Skin epidermis (tissue), 12 donors: ENCODE results near the gene ATP1A1.
A peak's percentile ranks its signal among the peaks of the same experiment; 100 is the strongest.

Experiments used
- H3K27ac ChIP-seq, 21 experiments: fragments of 200-600 bp; sonication (generic) in 11 of 21; one replicate each; pipeline ENCODE4 v1.5.0; 2020; ENCODE audit warnings: mild to moderate bottlenecking in 3 of 21, inconsistent platforms in 2 of 21, moderate library complexity in 2 of 21
- H3K4me3 ChIP-seq, 7 experiments: fragments of 200-600 bp; sonication (generic) in 2 of 7; one replicate each; pipeline ENCODE4 v1.5.0; 2020; ENCODE audit warnings: inconsistent platforms in 2 of 7, mild to moderate bottlenecking in 2 of 7, moderate library complexity in 1 of 7

The ATP1A1 gene

DNA sequence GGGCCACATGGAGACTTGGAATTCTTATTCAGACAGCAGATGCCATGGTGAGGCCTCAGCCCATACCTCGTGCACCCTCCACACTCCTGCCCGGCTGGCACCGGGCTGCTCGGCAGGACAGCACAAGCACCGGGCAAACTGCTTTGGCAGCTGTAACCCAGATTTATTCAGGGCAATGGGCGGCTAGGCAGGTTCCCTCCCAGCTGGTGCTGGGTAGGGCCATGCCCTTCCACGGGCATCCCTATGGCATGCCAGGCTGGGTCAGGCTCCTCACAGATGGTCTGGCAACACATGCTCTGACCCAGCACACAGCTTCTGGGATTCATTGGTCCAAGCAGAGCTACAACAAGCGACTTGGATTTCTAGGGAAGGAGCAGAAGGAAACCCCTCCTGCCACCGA lies 53.4 kb downstream of the ATP1A1 start:
- Histone ChIP-seq H3K27ac (no peak overlapping the region), H3K4me3 (no peak overlapping the region)

DNA sequence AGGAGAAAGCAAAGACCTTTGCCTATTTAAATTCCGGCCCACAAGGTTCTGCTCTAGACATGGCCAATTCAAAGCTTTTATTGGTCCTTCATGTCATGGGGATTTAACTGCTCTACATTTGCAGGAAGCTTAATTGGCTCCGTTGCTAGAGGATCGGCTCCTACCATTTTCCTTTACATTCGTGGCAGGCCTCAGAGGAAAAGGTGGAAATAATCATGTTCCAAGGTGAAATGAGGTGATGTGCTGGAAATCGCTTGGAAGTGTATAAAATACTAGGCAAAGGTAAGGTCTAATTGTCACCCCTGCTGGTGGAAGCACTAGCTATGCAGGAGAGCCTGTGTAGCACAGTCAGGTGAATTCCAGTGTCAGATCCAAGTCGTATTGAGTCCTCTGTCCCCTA lies 55.5 kb downstream of the ATP1A1 start:
- H3K27ac ChIP-seq, result no peak overlapping the region
- no peak overlapping the region for H3K4me3 ChIP-seq

DNA sequence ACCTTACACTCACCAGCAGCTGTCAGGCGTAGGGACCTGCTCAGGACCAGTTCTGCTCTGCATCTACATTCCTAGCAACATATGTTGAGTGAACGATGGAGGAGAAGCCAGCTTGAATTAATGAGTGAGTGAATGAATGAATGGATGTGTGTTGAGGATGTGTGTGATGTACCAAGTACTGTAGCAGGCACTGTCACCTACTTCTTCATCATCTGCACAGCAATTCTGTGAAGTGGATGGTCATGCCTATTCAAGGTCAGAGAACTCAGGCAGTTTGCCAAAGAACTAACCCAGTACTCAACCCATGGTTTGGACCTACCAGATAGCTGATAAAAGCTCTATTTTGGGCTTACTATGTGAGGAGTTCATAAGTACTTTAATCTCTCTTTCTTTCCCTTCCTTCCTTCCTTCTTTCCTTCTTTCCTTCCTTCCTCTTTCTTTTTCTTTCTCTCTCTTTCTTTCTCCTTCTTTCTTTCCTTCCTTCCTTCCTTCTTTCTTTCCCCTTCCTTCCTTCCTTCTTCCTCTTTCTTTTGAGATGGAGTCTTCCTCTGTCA lies 56.9 kb downstream of the ATP1A1 start:
- Histone ChIP-seq H3K27ac (no peak overlapping the region), H3K4me3 (no peak overlapping the region)

DNA sequence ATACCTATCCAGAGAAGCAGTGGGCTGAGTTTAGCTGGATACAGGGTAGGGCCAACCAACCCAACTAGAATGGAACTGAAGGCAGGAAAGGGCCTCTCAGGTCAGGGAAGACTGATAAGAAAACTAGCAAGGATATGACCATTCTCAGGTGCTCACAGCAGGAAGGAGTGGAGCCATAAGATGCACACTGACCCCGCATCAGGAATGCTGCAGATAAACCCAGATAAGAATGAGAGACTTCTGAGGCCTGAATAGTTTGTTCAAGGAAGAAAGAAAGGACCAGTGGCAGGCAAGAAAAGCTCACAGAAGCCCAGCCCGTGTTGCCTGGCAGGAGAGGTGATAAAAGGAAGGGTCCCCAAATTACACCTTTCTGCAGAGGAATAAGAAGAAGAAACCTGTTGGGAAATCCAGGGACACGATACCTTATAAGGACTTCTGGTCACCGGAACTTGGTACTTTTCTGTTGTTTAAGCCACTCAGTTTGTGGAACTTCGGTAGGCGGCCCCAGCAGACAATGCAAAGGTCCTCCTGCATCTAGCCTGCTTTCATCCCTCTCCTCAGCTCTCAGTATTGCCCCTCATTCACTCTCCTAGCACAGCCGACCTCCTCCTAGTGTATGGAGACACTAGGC lies 58.9 kb downstream of the ATP1A1 start:
- Histone ChIP-seq H3K4me3 (no peak overlapping the region), H3K27ac (peak overlapping the region in 1 of 21 experiments; percentile 47)

DNA sequence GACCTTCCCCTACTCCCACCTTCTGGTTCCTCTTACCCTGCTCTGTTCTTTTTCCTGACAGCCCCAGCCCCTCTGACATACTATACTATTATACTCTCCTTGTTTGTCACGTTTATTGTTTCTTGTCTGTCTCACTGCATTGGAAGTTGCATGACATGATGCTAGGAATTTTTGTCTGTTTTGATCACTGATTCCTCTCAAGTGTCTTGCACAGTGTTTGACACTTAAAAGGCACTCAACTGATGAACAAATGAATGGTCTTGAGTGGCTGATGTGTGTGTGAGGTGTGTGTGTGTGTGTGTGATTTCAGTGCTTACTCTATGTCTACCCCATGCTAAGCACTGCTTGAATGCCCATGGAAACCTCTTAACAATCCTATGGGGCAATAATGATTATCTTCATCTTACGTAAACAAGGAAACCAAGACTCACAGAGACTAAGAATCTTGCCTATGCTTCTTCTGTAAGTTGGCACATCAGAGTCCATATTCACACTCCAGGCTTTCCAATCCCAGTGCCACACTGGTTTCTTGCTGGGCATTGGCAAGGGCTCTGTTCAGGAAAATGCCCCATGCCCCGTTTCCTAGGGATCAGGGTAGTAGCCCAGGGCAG lies 59.7 kb downstream of the ATP1A1 start:
- Histone ChIP-seq H3K4me3 (no peak overlapping the region), H3K27ac (peak overlapping the region in 5 of 21 experiments; percentile 1 to 47 (median 14))

DNA sequence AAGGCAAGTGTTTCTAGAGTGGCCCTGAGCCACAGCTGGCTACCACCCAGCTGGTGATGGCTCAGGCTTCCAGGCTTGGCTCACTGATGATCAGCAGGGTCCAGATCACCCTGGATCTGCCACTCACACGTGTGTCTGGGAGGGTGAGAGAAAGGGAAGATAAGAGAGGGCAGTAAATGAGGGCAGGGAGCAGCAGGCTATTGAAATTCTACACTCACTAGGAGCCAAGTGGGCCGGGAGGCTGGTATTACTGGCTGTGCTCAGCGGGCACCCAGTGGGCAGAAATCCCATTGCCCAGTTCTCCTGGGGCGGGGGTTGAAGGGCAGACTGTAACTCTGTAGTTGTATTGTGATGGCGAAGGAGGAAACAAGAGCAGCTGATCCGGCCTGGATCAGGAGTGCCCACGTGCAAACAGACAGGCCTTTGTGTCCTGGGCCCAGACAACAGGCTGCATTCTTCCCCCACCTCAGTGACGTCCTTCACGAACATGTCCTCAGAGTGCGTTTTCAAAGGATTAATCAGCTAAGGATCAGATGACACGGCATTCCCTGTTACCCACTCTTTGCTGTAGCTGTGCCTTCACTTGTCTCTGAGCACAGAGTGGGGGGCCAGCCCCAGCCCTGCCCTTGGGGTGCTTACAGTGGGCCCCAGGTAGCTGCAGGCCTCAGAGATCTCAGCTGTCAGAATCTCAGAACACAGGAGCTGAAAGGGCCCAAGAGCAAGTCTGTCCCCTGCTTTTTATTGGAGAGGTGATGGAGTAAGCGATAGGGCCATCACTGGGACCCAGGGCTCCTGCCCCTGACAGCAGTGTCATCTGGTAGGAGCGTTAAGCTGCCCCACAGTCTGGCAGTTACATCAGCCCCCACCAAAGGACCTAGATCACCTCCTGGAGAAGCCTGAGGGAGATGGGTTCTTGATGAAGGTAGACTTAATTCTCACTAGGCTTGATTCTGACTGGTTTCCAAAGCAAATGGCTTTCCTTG lies 60.5 kb downstream of the ATP1A1 start:
- Histone ChIP-seq H3K4me3 (no peak overlapping the region), H3K27ac (peak overlapping the region in 7 of 21 experiments; percentile 1 to 73 (median 14))

DNA sequence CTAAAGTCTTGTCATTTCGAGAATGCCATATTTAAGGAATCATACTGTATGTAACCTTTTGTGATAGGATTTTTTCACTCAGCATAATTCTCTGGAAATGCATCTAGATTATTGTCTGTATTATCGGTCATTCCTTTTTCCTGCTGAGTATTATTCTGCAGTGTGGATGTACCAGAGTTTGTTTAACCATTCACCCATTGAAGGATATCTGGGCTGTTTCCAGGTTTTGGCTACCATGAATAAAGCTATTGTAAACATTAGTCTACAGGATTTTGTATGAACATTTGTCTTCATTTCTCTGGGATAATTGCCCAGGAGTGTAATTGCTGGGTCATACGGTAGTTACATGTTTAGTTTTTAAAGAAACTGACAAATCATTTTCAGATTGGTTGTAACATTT lies 61.8 kb downstream of the ATP1A1 start:
- peak overlapping the region in 1 of 21 experiments; percentile 57 for H3K27ac ChIP-seq
- H3K4me3 ChIP-seq, result no peak overlapping the region

DNA sequence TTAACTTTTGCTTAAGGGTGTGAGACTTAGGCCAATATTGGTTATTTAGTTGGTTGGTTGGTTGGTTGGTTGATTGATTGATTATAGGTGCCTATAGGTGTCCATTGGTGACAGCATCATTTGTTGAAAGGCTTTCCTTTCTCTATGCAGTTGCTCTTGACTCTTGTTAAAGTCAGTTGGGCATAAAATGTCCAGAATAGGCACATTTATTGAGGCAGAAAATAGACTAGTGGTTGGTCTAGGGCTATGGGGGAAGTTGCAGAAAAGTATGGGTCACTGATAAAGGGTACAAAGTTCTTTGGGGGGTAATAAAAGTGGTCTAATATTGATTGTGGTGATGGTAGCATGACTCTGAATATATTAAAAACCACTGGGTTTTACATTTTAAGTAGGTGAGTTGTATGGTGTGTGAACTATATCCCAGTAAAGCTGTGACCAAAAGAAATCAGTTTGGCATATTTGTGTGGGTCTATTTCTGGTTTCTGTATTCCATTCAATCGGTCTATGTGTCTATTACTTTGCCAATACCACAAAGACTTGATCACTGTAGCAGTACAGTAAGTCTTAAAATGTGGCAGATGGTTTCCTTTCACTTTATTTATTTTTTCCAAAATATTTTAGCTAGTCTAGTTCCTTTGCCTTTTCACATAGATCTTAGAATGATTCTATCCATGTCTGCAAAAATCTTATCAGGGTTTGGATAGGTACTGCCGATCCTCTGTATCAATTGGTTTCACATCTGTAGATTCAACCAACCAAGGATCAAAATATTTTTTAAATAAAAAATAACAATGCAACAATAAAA lies 63.0 kb downstream of the ATP1A1 start:
- H3K27ac ChIP-seq, result no peak overlapping the region
- no peak overlapping the region for H3K4me3 ChIP-seq

DNA sequence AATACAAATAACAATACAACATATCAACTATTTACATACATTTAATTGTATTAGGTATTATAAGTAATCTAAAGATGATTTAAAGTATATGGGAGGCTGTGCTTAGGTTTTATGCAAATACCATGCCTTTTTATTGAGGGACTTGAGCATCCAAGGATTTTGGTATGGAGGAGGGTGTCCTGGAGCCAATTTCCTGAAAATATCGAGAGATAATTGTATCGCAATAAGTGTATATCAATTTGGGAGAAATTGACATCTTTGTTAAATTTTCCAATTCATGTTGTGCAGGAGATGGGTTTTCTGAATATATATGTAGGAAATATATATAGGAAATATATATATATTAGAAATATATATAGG lies 63.5 kb downstream of the ATP1A1 start:
- H3K27ac ChIP-seq, result no peak overlapping the region
- no peak overlapping the region for H3K4me3 ChIP-seq

DNA sequence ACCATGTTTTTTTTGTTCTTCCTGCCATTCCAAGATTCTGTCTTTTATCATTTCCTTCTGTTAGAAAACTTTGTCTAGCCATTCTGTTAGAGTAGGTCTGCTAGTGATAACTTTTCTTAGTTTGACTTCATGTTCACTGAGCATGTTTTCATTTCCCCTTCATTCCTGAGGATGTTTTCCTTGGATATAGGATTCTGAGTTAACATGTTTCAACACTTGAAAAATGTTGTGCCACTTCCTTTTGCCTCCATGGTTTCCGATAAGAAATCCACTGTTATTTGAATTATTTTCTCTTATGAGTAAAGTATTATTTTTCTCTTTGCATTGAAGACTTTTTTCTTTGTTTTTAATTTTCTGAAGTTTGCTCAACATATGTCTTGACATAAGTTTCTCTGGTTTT lies 66.7 kb downstream of the ATP1A1 start:
- Histone ChIP-seq H3K4me3 (no peak overlapping the region), H3K27ac (no peak overlapping the region)

DNA sequence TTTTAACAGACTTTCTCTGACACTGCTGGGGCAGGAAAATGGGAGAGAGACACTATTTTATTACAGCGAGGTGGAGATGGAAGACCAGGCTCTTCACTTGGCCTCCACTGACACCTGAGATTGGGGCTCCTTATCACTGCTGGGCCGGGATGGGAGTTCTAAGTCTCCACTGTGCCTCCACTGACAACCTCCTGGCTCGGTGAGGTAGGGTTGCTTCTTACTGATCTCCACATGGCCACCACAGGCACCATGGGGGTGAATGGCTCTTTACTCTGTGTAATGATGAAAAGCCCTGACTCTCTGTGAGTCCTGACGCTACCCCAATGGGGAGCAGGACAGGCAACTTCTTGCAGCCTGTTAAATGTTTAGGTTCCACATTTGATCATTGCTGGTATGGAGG lies 67.7 kb downstream of the ATP1A1 start:
- H3K4me3 ChIP-seq, result no peak overlapping the region
- H3K27ac ChIP-seq, result no peak overlapping the region

DNA sequence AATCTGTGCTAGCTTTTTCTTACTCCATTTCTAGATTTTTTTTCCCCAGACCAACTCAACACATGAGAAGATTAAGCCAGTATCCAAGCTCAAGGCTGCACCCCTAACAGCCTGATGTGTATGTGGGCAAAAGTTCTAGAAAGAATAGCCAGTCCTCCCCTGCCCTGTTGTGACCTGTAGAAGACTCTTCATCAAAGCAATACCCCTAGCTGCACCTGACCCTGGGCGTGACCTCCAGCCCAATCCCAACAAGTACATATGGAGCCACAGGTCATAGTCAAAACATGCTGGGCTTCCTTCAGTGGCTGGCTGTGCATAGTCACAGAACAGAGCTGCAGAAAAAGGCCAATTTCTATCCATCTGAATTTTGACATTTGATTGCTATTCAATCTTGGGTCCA lies 72.5 kb downstream of the ATP1A1 start:
- Histone ChIP-seq H3K4me3 (no peak overlapping the region), H3K27ac (no peak overlapping the region)

DNA sequence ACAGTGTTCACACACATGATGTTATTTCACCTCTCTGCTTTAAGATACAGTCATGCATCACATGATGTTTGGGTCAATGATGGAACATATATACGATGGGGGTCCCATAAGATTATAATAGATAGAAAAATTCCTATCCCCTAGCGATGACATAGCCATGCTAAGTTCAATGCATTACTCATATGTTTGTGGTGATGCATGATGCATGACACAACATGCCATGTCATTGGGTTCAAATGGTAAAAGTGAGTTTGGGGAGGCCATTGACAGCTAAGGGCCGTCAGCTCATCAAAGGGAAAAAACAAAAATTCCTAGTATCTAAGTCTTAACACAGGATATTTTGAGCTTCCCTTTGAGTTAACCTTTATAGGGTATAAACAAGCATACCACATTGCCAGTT lies 73.6 kb downstream of the ATP1A1 start:
- no peak overlapping the region for H3K27ac ChIP-seq

DNA sequence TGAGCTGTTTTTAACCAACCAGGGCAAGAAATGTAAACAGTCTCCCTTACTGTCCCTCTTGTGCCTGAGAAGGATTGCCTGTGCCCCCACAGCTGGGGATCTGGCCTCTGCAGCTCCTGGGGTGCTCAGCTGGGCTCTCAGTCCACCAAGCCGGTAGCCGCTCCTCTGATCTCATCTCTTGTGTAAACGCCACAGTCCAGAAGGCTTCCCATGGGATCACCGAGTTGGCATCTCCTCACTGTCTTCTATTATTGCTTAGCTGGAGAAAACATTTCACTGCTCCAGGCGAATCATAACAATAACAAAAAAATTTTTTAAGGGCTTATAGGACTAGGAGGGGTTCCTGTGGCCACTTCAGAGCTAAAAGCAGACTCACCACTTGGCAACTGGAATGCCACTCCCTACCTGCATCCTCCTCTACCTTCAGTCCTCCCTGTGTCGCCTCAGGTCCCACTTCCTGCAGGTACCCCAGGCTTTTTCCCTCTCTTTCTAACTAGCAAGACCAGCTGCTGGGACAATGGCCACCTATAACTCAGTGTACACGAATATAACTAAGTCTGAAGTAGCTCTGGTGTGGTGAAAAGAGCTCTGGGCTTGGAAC lies 75.8 kb downstream of the ATP1A1 start:
- H3K4me3 ChIP-seq, result no peak overlapping the region
- H3K27ac ChIP-seq, result no peak overlapping the region

More for the DNA sequence above, 73.6 kb downstream of the ATP1A1 start:
- no peak overlapping the region for H3K4me3 ChIP-seq

DNA sequence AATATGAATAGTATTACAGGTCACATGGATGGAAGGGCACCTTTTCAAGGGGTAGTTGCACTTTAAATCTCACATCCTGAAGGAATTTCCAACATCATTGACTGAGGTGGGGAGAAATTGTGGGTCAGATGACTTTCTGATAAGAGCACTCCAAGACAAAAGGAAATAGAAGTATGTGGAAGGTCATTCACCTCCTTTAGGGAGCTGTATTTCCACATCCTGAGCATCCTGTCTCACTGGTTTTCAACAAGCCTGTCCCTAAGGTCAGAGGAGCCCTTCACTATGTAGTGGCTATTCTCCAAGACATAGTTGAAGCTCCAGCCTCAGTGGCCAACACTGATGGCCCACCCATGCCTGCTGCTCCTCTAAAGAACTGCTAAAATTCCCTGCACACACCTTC lies 76.5 kb downstream of the ATP1A1 start:
- Histone ChIP-seq H3K27ac (no peak overlapping the region), H3K4me3 (no peak overlapping the region)

DNA sequence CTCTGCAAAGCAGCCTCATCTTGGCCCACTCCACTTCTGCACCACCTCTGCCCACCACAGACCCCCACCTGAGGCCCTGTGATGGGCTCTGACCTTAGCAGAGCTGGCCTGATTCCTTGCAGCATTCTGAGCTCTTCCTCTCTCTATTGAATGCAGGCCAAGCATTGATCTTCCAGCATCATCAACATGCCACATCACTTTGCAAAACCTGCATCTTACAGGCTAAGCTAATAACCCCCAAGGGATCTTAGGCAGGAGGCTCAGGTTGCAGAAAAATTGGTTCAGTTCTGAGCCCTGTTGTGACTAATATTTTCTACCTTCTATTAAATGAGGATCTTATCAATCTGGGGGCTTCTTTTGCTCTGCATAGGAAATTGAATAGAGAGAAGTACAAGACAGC lies 78.7 kb downstream of the ATP1A1 start:
- no peak overlapping the region for H3K27ac ChIP-seq

DNA sequence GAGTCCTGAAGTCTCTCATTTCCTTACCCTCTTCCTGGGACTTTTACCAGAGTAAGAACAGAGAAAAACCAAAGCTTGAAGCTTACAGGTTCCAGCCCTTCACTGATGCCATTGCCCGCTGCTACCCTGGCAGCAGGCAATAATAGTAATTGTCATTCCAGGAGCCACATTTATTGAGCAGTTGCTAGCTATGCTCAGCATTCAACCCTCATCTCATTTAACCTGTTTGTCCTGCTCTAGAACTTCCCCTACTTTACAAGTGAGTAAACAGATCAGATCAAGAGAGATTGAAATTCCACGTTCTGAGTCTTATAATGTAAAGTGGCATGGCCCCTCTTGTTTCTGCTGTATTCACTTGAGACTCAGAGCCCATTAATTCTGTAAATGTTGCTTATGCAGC lies 80.4 kb downstream of the ATP1A1 start:
- Histone ChIP-seq H3K27ac (no peak overlapping the region), H3K4me3 (no peak overlapping the region)

More for the DNA sequence above, 78.7 kb downstream of the ATP1A1 start:
- H3K4me3 ChIP-seq, result no peak overlapping the region

DNA sequence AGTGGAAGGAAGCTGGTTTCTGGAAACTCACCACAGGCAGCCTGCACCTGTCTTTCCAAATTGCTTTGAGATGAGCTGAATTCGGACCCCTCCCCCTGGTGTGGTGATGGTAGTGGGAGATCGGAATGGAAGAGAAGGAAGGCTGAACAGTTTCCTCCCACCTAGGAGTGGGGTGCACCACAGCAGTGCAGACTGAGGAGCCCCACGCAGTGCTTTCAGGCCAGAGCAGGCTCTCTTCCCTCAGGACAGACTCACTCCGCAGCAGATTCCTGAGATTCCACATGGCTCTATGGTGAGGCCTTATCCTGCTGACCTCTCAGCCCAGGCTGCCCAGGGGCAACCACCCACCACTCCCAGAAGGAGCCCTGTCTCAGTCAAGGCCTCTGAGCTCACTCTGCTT lies 80.9 kb downstream of the ATP1A1 start:
- Histone ChIP-seq H3K27ac (no peak overlapping the region), H3K4me3 (no peak overlapping the region)
